HepG2 (cell line): ENCODE measurements around the gene CD151. TPM values are rescaled to one million over a fixed set of nuclear protein-coding genes. Genes with fewer than 3 reads are reported as not detected.

Source experiments
- ADNP ChIP-seq: sonication (generic); formaldehyde crosslinking; IDR thresholded peaks from 2 replicates; pipeline ENCODE4 v1.4.0; 2020; ENCODE audit warnings: missing genetic modification reagents
- GATAD2A ChIP-seq: IDR thresholded peaks from 2 replicates; pipeline ENCODE4 v1.6.1; 2016
- GMEB2 ChIP-seq: IDR thresholded peaks from 2 replicates; pipeline ENCODE4 v1.6.1; 2016; ENCODE audit warnings: missing biosample characterization, missing genetic modification reagents, low read depth
- KDM6A ChIP-seq: IDR thresholded peaks from 2 replicates; pipeline ENCODE4 v1.6.1; 2016; ENCODE audit warnings: low read depth
- MYPOP ChIP-seq: sonication (generic); formaldehyde crosslinking; IDR thresholded peaks from 2 replicates; pipeline ENCODE4 v1.8.1; 2023; ENCODE audit warnings: mild to moderate bottlenecking, moderate library complexity, missing genetic modification reagents
- NCOR1 ChIP-seq: fragments of 200-600 bp; sonication (generic); IDR thresholded peaks from 2 replicates; pipeline ENCODE4 v1.7.0; 2017; ENCODE audit warnings: antibody characterized with exemption, low read length, borderline replicate concordance
- NR0B2 ChIP-seq: sonication (generic); formaldehyde crosslinking; IDR thresholded peaks from 2 replicates; pipeline ENCODE4 v1.4.0; 2020; ENCODE audit warnings: mild to moderate bottlenecking, missing genetic modification reagents
- PHF21A ChIP-seq: sonication (generic); formaldehyde crosslinking; IDR thresholded peaks from 2 replicates; pipeline ENCODE4 v1.5.0; 2020; ENCODE audit warnings: mild to moderate bottlenecking, missing genetic modification reagents
- POLR2AphosphoS2 ChIP-seq: IDR thresholded peaks from 2 replicates; pipeline ENCODE4 v1.6.1; 2011; ENCODE audit warnings: low read depth, low read length, improper control_type of control experiment
- PRDM4 ChIP-seq: sonication (generic); formaldehyde crosslinking; IDR thresholded peaks from 2 replicates; pipeline ENCODE4 v1.9.0; 2021; ENCODE audit warnings: missing genetic modification reagents, borderline replicate concordance
- RFX3 ChIP-seq: IDR thresholded peaks from 2 replicates; pipeline ENCODE4 v1.6.1; 2016; ENCODE audit warnings: missing biosample characterization, missing genetic modification reagents
- TAF15 ChIP-seq: fragments of 200-400 bp; formaldehyde crosslinking; IDR thresholded peaks from one replicate; pipeline ENCODE4 v1.6.1; 2018; ENCODE audit warnings: mild to moderate bottlenecking, low read depth, low read length; ENCODE audit not compliant: poor library complexity, severe bottlenecking
- TARDBP ChIP-seq: sonication (generic); formaldehyde crosslinking; IDR thresholded peaks from 2 replicates; pipeline ENCODE4 v1.8.0; 2022; ENCODE audit warnings: mild to moderate bottlenecking, missing genetic modification reagents
- XRCC5 ChIP-seq: fragments of 200-400 bp; formaldehyde crosslinking; optimal IDR thresholded peaks from 2 replicates; pipeline ENCODE3; 2017; ENCODE audit warnings: mild to moderate bottlenecking, low read length
- ZNF280D ChIP-seq: sonication (generic); formaldehyde crosslinking; IDR thresholded peaks from 2 replicates; pipeline ENCODE4 v1.5.1; 2020; ENCODE audit warnings: mild to moderate bottlenecking, missing genetic modification reagents
- ZNF292 ChIP-seq: sonication (generic); formaldehyde crosslinking; IDR thresholded peaks from 2 replicates; pipeline ENCODE4 v1.8.1; 2022; ENCODE audit warnings: mild to moderate bottlenecking, low read depth, missing genetic modification reagents, borderline replicate concordance
- ZNF446 ChIP-seq: sonication (generic); formaldehyde crosslinking; IDR thresholded peaks from 2 replicates; pipeline ENCODE4 v1.5.0; 2020; ENCODE audit warnings: mild to moderate bottlenecking, missing genetic modification reagents
- ZNF652 ChIP-seq: IDR thresholded peaks from 2 replicates; pipeline ENCODE4 v1.6.1; 2016; ENCODE audit warnings: low read depth, borderline replicate concordance
- ZNF691 ChIP-seq: sonication (generic); formaldehyde crosslinking; IDR thresholded peaks from 2 replicates; pipeline ENCODE4 v1.4.0; 2020; ENCODE audit warnings: missing genetic modification reagents, low read depth, mild to moderate bottlenecking, borderline replicate concordance
- polyA plus RNA-seq, 8 experiments: library from polyadenylated mRNA; depleted of rRNA in 3 of 8; stranded (reverse) in 7 of 8; unstranded in 1 of 8; fragments of >200 nt; fragmentation: Illumina TruSeq in 4 of 8; extraction: Trizol in 4 of 8; gene quantifications; 2 replicates each; pipeline versions ENCODE4 v1.2.1 to v1.2.3, GENCODE V29; 2011 to 2016; ENCODE audit warnings: low read depth in 4 of 8, missing spikeins in 1 of 8, mixed read lengths in 1 of 8; ENCODE audit not compliant: insufficient read depth in 1 of 8
- total RNA-seq, 5 experiments: library from RNA; depleted of rRNA; stranded (reverse); fragments of >200 nt; fragmentation: Illumina TruSeq; extraction: Trizol; gene quantifications; 2 replicates each; pipeline ENCODE4 v1.2.3, GENCODE V29; 2016; ENCODE audit warnings: low read depth in 1 of 5

Gene CD151
- total and polyA plus RNA-seq, 2 of the 13 experiments (the other 11 are each of a cell fraction or from before 2014, with no cell fraction given) = 125 to 197 TPM

- TF ChIP-seq ZNF292 (CRISPR knock-in tag) (no peak; the same call in 1 of the 2 replicates), ADNP (no peak), NCOR1 (peak; percentile 55; the same call in 1 of the 2 replicates), MYPOP (CRISPR knock-in tag) (peak; percentile 75; the same call in 1 of the 2 replicates), GATAD2A (CRISPR knock-in tag) (no peak; the same call in 1 of the 2 replicates), ZNF446 (no peak), XRCC5 (peak; percentile 72), TARDBP (peak; percentile 88), ZNF652 (CRISPR knock-in tag) (no peak), KDM6A (CRISPR knock-in tag) (0 out of 2 replicates have a peak, but pooled peaks have one; percentile 51), ZNF280D (peak; percentile 84), PRDM4 (CRISPR knock-in tag) (no peak), ZNF691 (CRISPR knock-in tag) (peak; percentile 22; the same call in 1 of the 2 replicates), TAF15 (no peak), GMEB2 (CRISPR knock-in tag) (peak; percentile 87), PHF21A (peak; percentile 87), RFX3 (CRISPR knock-in tag) (no peak), NR0B2 (CRISPR knock-in tag) (peak; percentile 86; the same call in 1 of the 2 replicates), POLR2AphosphoS2 (peak; percentile 48; the same call in 1 of the 2 replicates)
Observed at GRCh38 chr11:809287-810039, 23.3 kb upstream of the CD151 start, which contains the start of gene RPLP2 (continued).
